ENCODE measurements around the gene WAC.
"Not testable (repeated sequence)": the region's sequence is repeated elsewhere in the genome, so short reads cannot be mapped to it uniquely, and the experiment has no call there.

WAC gene

DNA sequence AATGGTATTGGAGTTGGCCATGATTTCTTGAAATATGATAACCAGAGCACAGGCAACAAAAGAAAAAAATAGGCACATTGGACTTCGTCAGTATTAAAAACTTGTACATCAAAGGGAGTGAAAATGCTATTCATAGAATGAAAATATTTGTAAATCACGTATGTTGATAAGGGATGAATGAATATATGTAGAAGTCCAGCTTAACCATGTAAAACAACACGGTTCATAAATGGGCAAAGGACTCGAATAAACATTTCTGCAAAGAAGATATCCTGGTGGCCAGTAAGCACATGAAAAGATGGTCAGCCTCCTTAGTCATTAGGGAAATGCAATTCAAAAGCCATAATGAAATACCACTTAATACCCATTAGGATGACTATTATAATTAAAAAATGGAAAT, 68.1 kb downstream of the WAC start:
- no peak for TF ChIP-seq CTCF (IDR thresholded peaks at IDR 0.05; ENCODE audit: low read depth, low read length)
- no peak overlapping the region for H3K4me3 ChIP-seq (replicated peaks in 1 of 2; ENCODE audit: low read depth in 2 of 2, low read length in 2 of 2)
- DNase-seq (ENCODE audit: low read depth in 2 of 2) = no peak

- H3K4me3 ChIP-seq (replicated peaks in 1 of 2; ENCODE audit: low read depth in 2 of 2, low read length in 2 of 2) = no peak overlapping the region
- no peak for DNase-seq (ENCODE audit: low read depth in 2 of 2)
- no peak for TF ChIP-seq CTCF (IDR thresholded peaks at IDR 0.05; ENCODE audit: low read depth, low read length)
These were observed 71.9 kb downstream of the WAC start for GRCh38 chr10:28604567-28605536.

DNA sequence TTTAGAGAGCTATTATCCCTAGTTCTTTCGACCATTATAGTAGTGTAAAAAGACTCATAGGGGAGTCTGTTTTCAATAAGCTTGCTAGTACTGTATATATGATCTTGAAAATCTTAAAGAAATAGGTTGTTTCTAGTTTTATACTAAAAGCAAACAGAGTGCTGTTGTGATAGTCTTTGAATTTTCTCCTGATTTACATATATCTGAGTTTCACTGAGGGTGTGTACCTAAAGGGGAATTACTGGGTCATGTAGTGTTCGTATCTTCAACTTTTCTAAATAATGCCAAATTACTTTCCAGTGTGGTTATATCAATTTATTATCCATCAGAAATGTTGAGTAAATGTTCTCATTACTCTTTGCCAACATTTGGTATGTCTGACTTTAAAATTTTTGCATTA, 73.7 kb downstream of the WAC start:
- H3K4me3 ChIP-seq (replicated peaks in 1 of 2; ENCODE audit: low read depth in 2 of 2, low read length in 2 of 2) = no peak overlapping the region
- no peak for TF ChIP-seq CTCF (IDR thresholded peaks at IDR 0.05; ENCODE audit: low read depth, low read length)
- no peak for DNase-seq (ENCODE audit: low read depth in 2 of 2)

- not testable (repeated sequence) for H3K4me3 ChIP-seq (replicated peaks in 1 of 2; ENCODE audit: low read depth in 2 of 2, low read length in 2 of 2); DNase-seq (ENCODE audit: low read depth in 2 of 2)
These were observed 76.7 kb downstream of the WAC start for GRCh38 chr10:28609636-28610035.

DNA sequence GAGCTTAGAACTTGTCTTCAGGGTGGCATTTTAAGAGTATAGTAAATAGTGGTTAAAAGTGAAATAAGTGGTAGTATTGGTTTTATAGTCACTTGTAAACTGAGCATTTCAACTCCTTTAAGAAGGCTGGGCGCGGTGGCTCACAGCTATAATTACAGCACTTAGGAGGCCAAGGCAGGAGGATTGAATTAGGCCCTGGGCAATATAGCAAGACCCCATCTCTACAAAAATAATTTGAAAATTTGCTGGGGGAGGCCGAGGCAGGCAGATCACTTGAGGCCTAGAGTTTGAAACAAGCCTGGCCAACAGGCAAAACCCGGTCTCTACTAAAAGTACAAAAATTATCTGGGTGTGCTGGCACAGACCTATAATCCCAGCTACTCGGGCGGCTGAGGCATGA, 80.0 kb downstream of the WAC start:
- DNase-seq (ENCODE audit: low read depth in 2 of 2) = no peak
- TF ChIP-seq CTCF (IDR thresholded peaks at IDR 0.05; ENCODE audit: low read depth, low read length) = no peak
- no peak overlapping the region for H3K4me3 ChIP-seq (replicated peaks in 1 of 2; ENCODE audit: low read depth in 2 of 2, low read length in 2 of 2)

GRCh38 chr10:28616514-28616913, 83.6 kb downstream of the WAC start:
- H3K4me3 ChIP-seq (replicated peaks in 1 of 2; ENCODE audit: low read depth in 2 of 2, low read length in 2 of 2) = no peak overlapping the region
- TF ChIP-seq CTCF (IDR thresholded peaks at IDR 0.05; ENCODE audit: low read depth, low read length) = no peak
- no peak for DNase-seq (ENCODE audit: low read depth in 2 of 2)

GRCh38 chr10:28619455-28619854, 86.5 kb downstream of the WAC start:
- no peak for TF ChIP-seq CTCF (IDR thresholded peaks at IDR 0.05; ENCODE audit: low read depth, low read length)
- no peak overlapping the region for H3K4me3 ChIP-seq (replicated peaks in 1 of 2; ENCODE audit: low read depth in 2 of 2, low read length in 2 of 2)
- no peak for DNase-seq (ENCODE audit: low read depth in 2 of 2)

Measured in cardiac fibroblast (primary cell).